Measurements from ENCODE around the gene CDK17. TPM values are rescaled to one million over a fixed set of nuclear protein-coding genes. Genes with fewer than 3 reads are reported as not detected.
A peak's percentile ranks its signal among the peaks of the same experiment; 100 is the strongest.

The CDK17 gene
- total and polyA plus RNA-seq, 4 donors, result 53.1 to 122 (median 60.4) TPM

GRCh38 chr12:96242597-96242996 is 157.6 kb downstream of the CDK17 start:
- H3K27me3 ChIP-seq (ENCODE audit: control insufficient read depth, insufficient read depth, low read length), result no peaks in the 10 kb centered on the region
- no peak overlapping the region for H3K4me3 ChIP-seq (ENCODE audit: low read depth, low read length)
- H3K36me3 ChIP-seq (ENCODE audit: control insufficient read depth, insufficient read depth, low read length), result peaks cover 12% of the 10 kb centered on the region
- peaks cover 22% of the 10 kb centered on the region for H3K4me1 ChIP-seq (ENCODE audit: control insufficient read depth, insufficient read depth, low read length)
- no peak overlapping the region for H3K27ac ChIP-seq (ENCODE audit: low read depth, low read length)
- no peak for DNase-seq (ENCODE audit: low read depth in 4 of 6, low spot score in 6 of 6)
- 88% methylated on average over 12 of the region's 12 CpGs for WGBS (ENCODE audit: insufficient coverage)
- no peaks in the 10 kb centered on the region for H3K9me3 ChIP-seq (ENCODE audit: control insufficient read depth, insufficient read depth, low read length)

GRCh38 chr12:96241846-96242256 is 158.4 kb downstream of the CDK17 start:
- Histone ChIP-seq H3K27ac (ENCODE audit: low read depth, low read length) (no peak overlapping the region), H3K4me1 (ENCODE audit: control insufficient read depth, insufficient read depth, low read length) (peaks cover 29% of the 10 kb centered on the region), H3K36me3 (ENCODE audit: control insufficient read depth, insufficient read depth, low read length) (peaks cover 5% of the 10 kb centered on the region), H3K4me3 (ENCODE audit: low read depth, low read length) (no peak overlapping the region), H3K27me3 (ENCODE audit: control insufficient read depth, insufficient read depth, low read length) (no peaks in the 10 kb centered on the region), H3K9me3 (ENCODE audit: control insufficient read depth, insufficient read depth, low read length) (no peaks in the 10 kb centered on the region)
- whole genome bisulfite sequencing (ENCODE audit: insufficient coverage), result 52% methylated on average over 2 of the region's 9 CpGs
- no peak for DNase-seq (ENCODE audit: low read depth in 4 of 6, low spot score in 6 of 6)

DNA sequence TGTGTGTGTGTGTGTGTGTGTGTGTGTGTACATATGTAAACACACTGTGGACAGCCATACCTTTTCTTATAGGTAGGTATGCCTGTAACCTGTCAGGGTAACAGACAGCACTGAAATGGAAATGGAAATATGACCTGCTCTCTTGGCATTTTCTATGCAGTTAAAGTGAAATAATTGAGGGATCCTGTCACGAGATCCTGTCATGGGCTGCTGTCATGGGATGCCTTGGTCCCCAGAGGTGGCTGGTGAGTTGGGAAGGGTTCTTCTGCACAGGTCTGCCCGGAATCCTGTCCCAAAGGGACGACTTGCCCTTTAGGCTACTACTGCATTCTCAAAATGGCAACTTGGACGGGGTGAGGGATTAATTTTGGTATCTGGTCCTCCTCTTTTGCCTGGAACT is 158.8 kb downstream of the CDK17 start:
- Histone ChIP-seq H3K27me3 (ENCODE audit: control insufficient read depth, insufficient read depth, low read length) (no peaks in the 10 kb centered on the region), H3K9me3 (ENCODE audit: control insufficient read depth, insufficient read depth, low read length) (no peaks in the 10 kb centered on the region), H3K4me1 (ENCODE audit: control insufficient read depth, insufficient read depth, low read length) (peaks cover 33% of the 10 kb centered on the region), H3K27ac (ENCODE audit: low read depth, low read length) (no peak overlapping the region), H3K36me3 (ENCODE audit: control insufficient read depth, insufficient read depth, low read length) (peaks cover 3% of the 10 kb centered on the region), H3K4me3 (ENCODE audit: low read depth, low read length) (no peak overlapping the region)
- 44% methylated on average over 1 of the region's 4 CpGs for WGBS (ENCODE audit: insufficient coverage)
- DNase-seq (ENCODE audit: low read depth in 4 of 6, low spot score in 6 of 6), result no peak

GRCh38 chr12:96240656-96241055 is 159.6 kb downstream of the CDK17 start:
- Histone ChIP-seq H3K9me3 (ENCODE audit: control insufficient read depth, insufficient read depth, low read length) (no peaks in the 10 kb centered on the region), H3K27ac (ENCODE audit: low read depth, low read length) (no peak overlapping the region), H3K36me3 (ENCODE audit: control insufficient read depth, insufficient read depth, low read length) (peaks cover 3% of the 10 kb centered on the region), H3K27me3 (ENCODE audit: control insufficient read depth, insufficient read depth, low read length) (no peaks in the 10 kb centered on the region), H3K4me3 (ENCODE audit: low read depth, low read length) (no peak overlapping the region), H3K4me1 (ENCODE audit: control insufficient read depth, insufficient read depth, low read length) (peaks cover 39% of the 10 kb centered on the region)
- DNase-seq (ENCODE audit: low read depth in 4 of 6, low spot score in 6 of 6), result no peak
- WGBS (ENCODE audit: insufficient coverage), result 52% methylated on average over 11 of the region's 11 CpGs

DNA sequence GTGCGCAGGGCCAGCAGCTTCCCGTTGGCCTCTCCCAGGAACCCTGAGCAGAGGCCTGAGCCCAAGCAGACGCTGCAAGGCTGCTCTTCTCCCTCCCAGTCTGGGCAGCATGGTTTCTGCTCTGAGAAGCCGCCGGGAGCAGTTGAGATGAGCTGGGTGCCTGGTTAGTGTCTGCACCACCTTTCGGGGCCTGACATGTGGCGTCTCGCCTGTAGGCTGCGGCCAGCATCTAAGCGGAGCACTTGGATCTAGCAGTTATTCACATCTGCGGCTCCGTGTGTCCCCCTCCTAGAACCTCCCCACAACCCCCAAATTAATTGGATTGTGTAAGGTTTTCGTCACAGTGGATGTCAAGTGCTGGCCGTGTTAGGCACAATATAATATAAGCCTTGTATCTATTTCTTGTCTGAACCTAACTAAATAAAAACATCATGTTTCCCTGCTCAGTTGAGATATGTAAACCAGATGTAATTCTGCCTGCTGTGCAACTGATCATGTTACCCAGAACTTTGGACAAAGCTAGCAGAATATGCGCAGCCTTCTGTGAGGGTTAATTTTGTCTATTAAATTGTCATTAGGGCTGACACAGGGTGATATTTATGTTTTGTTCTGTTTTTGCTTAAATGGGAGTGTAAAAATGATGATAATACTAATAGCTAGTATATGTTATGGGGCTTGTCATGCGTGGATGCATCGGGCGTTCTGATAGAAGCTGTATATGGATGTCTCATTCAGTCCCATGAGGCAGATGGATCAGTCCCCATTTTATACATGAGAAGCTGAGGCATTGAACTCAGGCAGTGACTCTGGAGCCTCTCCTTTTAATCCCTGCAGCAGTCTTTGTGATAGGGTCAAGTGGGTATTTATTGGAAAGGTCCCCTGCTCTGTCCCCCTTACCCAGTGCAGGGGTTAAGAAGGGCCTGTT is 160.3 kb downstream of the CDK17 start:
- H3K27me3 ChIP-seq (ENCODE audit: control insufficient read depth, insufficient read depth, low read length), result no peaks in the 10 kb centered on the region
- H3K36me3 ChIP-seq (ENCODE audit: control insufficient read depth, insufficient read depth, low read length), result peaks cover 3% of the 10 kb centered on the region
- 70% methylated on average over 10 of the region's 18 CpGs for WGBS (ENCODE audit: insufficient coverage)
- DNase-seq (ENCODE audit: low read depth in 4 of 6, low spot score in 6 of 6), result peak in 1 of 6 donors; percentile 39
- H3K4me1 ChIP-seq (ENCODE audit: control insufficient read depth, insufficient read depth, low read length), result peaks cover 46% of the 10 kb centered on the region
- no peak overlapping the region for H3K4me3 ChIP-seq (ENCODE audit: low read depth, low read length)
- H3K27ac ChIP-seq (ENCODE audit: low read depth, low read length), result no peak overlapping the region
- no peaks in the 10 kb centered on the region for H3K9me3 ChIP-seq (ENCODE audit: control insufficient read depth, insufficient read depth, low read length)

- H3K4me1 ChIP-seq (ENCODE audit: control insufficient read depth, insufficient read depth, low read length), result peaks cover 61% of the 10 kb centered on the region
These were observed 161.7 kb downstream of the CDK17 start for GRCh38 chr12:96238336-96239047.

GRCh38 chr12:96237465-96238077 is 162.7 kb downstream of the CDK17 start:
- Histone ChIP-seq H3K36me3 (ENCODE audit: control insufficient read depth, insufficient read depth, low read length) (peaks cover 3% of the 10 kb centered on the region), H3K9me3 (ENCODE audit: control insufficient read depth, insufficient read depth, low read length) (no peaks in the 10 kb centered on the region), H3K4me3 (ENCODE audit: low read depth, low read length) (no peak overlapping the region), H3K4me1 (ENCODE audit: control insufficient read depth, insufficient read depth, low read length) (peaks cover 61% of the 10 kb centered on the region), H3K27ac (ENCODE audit: low read depth, low read length) (no peak overlapping the region), H3K27me3 (ENCODE audit: control insufficient read depth, insufficient read depth, low read length) (no peaks in the 10 kb centered on the region)
- WGBS (ENCODE audit: insufficient coverage), result 80% methylated on average over 9 of the region's 9 CpGs
- DNase-seq (ENCODE audit: low read depth in 4 of 6, low spot score in 6 of 6), result no peak

More at GRCh38 chr12:96238336-96239047, 161.7 kb downstream of the CDK17 start:
- H3K27ac ChIP-seq (ENCODE audit: low read depth, low read length), result no peak overlapping the region
- H3K9me3 ChIP-seq (ENCODE audit: control insufficient read depth, insufficient read depth, low read length), result no peaks in the 10 kb centered on the region
- DNase-seq (ENCODE audit: low read depth in 4 of 6, low spot score in 6 of 6), result no peak
- no peak overlapping the region for H3K4me3 ChIP-seq (ENCODE audit: low read depth, low read length)
- 74% methylated on average over 12 of the region's 13 CpGs for WGBS (ENCODE audit: insufficient coverage)
- no peaks in the 10 kb centered on the region for H3K27me3 ChIP-seq (ENCODE audit: control insufficient read depth, insufficient read depth, low read length)
- peaks cover 3% of the 10 kb centered on the region for H3K36me3 ChIP-seq (ENCODE audit: control insufficient read depth, insufficient read depth, low read length)

DNA sequence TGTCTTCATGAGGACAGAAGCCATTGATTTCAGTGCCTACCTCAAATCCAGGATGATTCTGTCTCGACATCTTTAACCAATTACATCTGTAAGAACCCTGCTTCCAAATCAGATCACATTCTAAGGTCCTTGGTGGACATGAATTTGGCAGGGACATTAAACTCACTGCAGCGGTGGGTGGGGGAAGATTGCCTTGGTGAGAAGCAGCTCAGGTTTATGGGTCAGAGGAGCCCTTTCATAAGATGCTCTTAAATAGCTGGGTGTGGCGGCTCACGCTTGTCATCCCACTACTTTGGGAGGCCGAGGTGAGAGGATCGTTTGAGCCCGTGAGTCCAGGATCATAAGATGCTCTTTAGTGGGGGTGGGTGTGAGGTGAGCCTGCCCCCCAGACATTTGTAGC is 163.2 kb downstream of the CDK17 start:
- Histone ChIP-seq H3K27me3 (ENCODE audit: control insufficient read depth, insufficient read depth, low read length) (no peaks in the 10 kb centered on the region), H3K36me3 (ENCODE audit: control insufficient read depth, insufficient read depth, low read length) (peaks cover 3% of the 10 kb centered on the region), H3K27ac (ENCODE audit: low read depth, low read length) (no peak overlapping the region), H3K4me1 (ENCODE audit: control insufficient read depth, insufficient read depth, low read length) (peaks cover 61% of the 10 kb centered on the region), H3K9me3 (ENCODE audit: control insufficient read depth, insufficient read depth, low read length) (no peaks in the 10 kb centered on the region), H3K4me3 (ENCODE audit: low read depth, low read length) (no peak overlapping the region)
- DNase-seq (ENCODE audit: low read depth in 4 of 6, low spot score in 6 of 6), result no peak
- 73% methylated on average over 6 of the region's 7 CpGs for WGBS (ENCODE audit: insufficient coverage)

- 67% methylated on average over 15 of the region's 18 CpGs for WGBS (ENCODE audit: insufficient coverage)
- H3K9me3 ChIP-seq (ENCODE audit: control insufficient read depth, insufficient read depth, low read length), result no peaks in the 10 kb centered on the region
- H3K4me3 ChIP-seq (ENCODE audit: low read depth, low read length), result no peak overlapping the region
- H3K4me1 ChIP-seq (ENCODE audit: control insufficient read depth, insufficient read depth, low read length), result peaks cover 66% of the 10 kb centered on the region
- DNase-seq (ENCODE audit: low read depth in 4 of 6, low spot score in 6 of 6), result no peak
- H3K27me3 ChIP-seq (ENCODE audit: control insufficient read depth, insufficient read depth, low read length), result no peaks in the 10 kb centered on the region
- peaks cover 3% of the 10 kb centered on the region for H3K36me3 ChIP-seq (ENCODE audit: control insufficient read depth, insufficient read depth, low read length)
- H3K27ac ChIP-seq (ENCODE audit: low read depth, low read length), result no peak overlapping the region
These were observed 163.9 kb downstream of the CDK17 start for GRCh38 chr12:96236221-96236822.

All from spinal cord (tissue), 10 donors.